HG03039 (cell line): ENCODE results near the gene RFC1.

Experiments used
- ATAC-seq: cut with Tn5 transposase; IDR thresholded peaks from one replicate; pipeline ENCODE4 v1.9.1; 2021; ENCODE audit warnings: mild to moderate bottlenecking, moderate library complexity; ENCODE audit not compliant: unreplicated experiment

The RFC1 gene

DNA sequence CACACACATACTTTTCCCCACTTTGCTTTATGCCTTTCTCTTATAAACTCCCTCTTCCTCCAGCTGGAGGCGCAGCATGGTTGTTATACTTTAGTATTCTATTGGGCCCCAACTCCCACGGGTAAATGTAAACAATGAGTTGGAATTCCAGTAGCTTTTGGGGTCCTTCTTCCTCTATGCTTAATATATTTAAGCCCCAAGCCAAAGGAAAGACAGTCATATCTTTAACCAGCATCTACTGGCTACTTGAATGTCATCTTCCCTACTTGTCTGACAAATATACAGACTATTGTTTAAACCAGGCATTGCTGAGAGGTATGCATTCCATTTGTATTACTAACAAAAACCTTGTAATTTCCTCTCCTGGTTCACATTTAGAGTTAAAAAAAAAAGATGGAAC is 110.9 kb downstream of the RFC1 start:
- no peak for ATAC-seq

DNA sequence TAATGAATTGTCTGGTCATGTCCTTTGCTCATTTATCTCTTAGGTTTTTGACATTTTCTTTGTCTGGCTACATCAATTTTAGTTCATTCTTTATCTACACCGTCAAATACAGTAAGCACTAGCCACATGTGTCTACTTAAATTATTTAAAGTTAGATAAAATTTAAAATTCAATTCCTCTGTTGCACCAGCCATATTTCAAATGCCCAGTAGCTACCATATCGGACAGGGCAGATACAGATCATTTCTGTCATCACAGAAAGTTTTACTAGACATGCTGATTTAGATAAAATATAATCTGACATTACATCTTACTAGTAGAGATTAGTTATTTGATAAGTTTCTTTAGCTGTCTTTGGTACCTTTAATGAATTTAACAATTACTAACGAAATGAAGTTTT is 122.7 kb downstream of the RFC1 start:
- ATAC-seq, result no peak
